COLO829 (cell line): Measurements from ENCODE around the gene BPIFB6.

ENCODE experiments used
- DNase-seq: peaks from one replicate; pipeline ENCODE4 v3.0.0; 2012; ENCODE audit warnings: low spot score

Gene BPIFB6

DNA sequence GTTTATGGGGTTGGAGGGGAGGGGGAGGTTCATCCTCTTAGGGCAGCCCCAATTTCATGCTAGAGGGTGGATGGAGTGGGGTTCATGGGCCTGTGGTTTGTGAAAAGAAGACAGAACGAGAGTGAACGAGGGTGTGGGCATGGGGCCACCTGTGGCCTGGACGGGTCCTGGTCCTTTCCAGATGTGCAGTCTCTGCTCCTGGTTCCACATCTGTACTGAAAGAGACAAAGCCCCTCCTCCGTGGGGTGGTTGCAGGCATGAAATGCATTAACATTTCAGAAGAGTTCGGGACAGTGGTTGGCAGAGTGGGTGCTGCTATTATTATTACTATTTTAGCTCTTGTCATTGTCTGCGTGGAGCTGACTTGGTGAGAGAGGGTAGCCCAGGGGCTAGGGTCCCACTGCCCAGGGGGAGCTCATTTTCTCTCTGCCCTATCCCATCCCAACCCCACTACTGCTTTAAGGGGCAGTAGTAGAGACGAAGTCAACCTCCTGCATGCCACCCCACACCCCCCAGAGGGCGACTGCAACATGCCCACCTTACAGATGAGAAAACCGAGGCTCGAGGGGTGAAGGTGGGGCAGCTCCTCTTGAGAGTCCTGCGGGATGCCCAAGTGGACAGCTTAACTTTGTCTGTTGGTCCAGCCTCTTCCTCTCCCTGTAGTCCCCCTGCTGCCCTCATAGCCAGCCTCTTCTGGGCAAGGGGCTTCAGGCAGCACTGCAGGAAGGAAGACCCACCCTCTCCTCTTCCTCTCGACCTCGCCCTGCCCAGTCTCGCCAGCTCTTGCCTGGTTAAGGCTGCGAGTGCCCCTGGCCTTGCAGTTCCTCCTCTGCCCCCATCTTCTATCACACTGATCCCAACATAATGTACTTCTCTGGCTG, 15.5 kb upstream of the BPIFB6 start:
- DNase-seq: no peak

DNA sequence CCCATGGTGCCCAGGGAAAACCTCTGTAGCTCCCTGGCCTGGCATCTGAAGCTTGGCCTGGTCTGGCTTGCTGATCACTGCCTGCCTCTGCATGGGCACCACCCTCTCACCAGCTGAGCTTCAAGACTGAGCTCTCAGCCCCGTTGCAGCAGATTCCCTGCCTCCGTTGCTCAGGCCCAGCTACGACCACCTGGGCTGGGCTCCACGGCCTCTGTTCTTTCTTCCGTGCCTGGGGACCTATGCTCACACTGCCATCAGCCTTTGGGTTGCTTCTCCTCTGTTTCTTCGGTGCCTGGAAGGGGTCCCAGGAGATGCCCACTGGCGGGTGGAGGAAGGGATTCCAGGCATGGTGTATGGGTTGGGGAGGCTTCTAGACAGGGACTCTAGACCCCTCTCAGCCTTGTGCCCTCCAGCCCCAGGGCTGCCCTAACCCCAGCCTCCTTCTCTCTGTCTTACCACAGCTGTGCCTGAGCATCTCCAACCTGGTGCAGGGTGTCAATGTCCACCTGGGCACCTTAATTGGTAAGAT, 14.8 kb upstream of the BPIFB6 start:
- DNase-seq: no peak

DNA sequence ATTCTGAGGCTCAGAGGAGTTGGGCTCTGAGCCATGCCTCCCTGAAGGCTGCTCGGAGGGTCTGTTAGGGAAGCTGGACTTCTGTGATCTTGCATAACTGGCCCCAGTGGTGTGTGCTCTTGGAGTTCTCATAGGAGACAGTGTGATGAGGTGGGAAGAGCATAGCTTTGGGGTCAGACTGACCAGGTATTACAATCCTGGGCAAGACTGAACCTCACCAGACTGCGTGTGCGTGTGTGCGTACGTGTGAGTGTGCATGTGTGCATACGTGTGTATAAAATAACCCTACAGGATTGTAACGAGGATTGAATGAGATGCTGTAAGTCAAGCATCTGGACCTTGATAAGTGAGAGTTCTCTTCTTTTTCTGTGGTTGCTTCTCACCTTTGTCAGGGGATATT, 13.9 kb upstream of the BPIFB6 start:
- no peak for DNase-seq

DNA sequence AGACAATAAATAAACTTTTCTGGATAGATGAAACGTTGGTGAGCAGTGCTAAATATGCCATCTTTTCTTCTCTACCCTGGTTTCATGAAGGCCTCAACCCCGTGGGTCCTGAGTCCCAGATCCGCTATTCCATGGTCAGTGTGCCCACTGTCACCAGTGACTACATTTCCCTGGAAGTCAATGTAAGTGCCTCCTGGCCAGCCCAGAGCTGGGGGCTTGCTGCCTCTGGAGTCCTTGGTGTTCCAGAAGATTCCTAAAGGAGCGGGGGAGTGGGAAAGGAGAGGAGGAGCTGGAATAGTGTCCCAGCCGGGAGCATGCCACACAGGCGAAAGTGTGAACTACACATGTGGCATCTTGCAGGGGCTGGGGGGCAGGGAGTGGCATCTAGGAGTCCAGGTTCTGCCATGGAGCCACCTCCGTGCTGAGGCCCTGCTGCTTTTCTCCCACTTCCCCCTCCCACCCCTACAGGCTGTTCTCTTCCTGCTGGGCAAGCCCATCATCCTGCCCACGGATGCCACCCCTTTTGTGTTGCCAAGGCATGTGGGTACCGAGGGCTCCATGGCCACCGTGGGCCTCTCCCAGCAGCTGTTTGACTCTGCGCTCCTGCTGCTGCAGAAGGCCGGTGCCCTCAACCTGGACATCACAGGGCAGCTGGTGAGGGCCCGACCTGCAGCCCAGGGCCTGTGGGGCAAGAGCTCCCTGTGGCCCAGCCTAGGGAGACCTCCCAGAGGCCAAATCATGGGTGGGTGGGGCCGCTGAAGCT, 13.1 kb upstream of the BPIFB6 start:
- no peak for DNase-seq

DNA sequence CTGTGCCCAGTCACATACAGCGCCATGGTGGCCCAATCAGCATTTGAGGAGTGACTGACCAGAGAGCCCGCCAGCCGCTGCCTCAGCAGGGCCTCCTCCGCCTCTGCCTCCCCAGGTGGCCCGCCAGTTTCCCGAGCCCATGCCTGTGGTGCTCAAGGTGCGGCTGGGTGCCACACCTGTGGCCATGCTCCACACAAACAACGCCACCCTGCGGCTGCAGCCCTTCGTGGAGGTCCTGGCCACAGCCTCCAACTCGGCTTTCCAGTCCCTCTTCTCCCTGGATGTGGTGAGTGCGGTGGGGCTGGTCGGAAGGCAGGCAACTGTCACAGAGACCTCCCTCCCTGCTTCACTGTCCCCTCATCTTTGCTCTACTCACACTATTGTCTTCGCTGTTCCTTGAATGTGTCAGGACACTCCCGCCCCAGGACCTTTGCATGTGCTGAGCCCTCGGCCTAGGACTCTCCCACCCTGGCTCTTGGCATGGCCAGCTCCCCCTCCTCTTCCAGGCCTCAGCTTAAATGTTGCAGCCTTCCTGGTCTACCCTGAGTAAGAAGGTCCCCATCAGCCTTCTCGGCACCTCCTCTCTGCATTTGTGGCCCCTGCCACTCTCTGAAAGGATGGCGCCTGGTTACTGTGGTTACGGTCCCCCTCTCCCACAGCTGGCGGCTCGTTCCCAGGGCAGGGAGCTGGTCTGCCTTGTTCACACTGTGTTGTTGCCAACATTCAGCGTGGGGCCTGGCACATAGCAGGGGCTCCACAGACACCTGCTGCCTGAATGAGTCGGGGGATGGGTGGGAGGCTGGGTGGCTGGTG, 11.8 kb upstream of the BPIFB6 start:
- DNase-seq: no peak

DNA sequence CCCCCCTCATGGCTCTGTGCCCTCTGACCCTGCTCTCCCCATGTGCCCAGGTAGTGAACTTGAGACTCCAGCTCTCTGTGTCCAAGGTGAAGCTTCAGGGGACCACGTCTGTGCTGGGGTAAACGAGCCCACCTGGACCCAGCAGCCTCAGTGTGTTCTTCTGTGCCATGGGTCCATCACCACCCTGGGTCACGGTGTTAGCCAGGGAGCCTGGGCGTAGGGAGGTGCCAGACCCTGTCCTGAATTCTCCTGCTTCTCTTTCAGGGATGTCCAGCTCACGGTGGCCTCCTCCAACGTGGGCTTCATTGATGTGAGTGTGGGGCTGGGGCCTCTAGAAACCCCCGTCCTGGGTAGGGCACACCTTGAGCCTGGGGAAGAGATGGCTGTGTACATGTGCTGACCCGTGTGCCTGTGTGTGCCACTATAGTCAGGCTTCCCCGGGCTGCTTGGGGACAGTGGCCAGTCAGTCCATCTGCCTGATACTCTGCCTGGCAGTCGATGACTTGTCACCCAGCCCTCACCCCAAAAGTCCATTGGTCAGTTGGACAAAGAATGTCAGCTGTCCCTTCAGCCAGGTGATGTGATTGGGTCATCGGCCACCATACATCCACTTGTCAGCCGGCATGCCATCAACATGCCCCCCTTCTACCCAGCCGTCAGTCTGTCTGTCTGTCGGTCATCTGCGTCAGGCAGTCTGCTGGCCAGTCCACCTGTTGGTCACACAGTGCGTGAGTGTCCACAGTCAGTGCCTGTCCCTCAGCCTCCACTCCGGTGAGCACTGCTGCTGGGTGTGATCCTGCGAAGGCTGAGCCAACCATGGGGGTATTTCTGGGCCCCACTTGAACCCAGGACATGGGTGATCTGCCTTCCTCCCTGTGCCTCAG, 10.9 kb upstream of the BPIFB6 start:
- DNase-seq: no peak

- no peak for DNase-seq
Measured at GRCh38 chr20:33021879-33022278, 9.6 kb upstream of the BPIFB6 start.

DNA sequence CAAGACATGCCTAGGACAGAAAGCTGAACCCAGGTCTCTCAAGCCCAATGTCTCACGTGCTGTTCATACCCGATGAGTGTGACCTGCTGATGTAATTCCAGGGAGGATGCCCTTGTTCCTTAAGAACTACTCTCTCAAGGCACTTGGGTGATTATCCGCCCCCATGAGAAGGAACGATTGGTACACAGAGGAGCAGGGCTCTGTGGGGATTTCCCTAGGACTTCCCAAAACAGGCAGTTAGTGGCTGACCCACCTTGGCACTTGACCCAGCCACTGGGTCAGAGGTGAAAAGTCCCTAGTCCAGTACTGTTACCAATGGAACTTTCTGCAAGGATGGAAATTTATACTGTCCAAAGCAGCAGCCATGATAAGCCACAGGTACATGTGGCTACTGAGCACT, 9.2 kb upstream of the BPIFB6 start:
- no peak for DNase-seq

DNA sequence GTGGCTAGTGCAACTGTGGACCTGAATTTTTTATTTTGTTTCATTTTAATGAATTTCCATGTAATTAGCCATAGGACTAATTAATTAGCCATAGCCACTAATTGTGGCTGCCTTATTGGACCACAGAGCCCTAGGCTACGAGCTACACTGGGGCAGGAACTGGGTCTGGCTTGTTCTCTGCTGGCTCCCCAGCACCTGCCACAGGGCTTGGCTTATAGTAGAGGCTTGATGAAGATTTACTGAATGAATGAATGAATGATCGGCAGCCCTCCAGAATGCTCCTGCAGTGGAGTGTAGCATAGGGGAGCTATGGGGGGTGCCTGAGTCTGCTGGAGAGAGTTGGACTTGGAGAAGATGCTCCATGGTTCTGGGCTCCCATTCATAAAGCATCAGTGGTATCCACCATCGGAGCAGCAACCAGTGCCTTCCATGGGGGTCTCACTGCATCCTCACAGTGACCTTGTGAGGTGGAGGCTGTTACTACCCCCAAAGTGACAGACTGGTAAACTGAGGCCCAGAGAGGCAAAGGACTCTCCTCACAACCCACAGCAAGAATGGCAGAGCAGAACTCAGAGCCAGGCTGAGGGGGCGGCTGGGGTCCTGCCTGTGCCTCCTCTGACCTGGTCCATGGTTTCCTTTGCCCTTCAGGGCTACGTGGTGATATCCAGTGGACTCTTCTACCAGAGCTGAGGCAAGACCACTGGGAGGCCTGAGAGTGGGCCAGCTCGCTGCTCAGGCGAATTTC, 8.6 kb upstream of the BPIFB6 start:
- no peak for DNase-seq

DNA sequence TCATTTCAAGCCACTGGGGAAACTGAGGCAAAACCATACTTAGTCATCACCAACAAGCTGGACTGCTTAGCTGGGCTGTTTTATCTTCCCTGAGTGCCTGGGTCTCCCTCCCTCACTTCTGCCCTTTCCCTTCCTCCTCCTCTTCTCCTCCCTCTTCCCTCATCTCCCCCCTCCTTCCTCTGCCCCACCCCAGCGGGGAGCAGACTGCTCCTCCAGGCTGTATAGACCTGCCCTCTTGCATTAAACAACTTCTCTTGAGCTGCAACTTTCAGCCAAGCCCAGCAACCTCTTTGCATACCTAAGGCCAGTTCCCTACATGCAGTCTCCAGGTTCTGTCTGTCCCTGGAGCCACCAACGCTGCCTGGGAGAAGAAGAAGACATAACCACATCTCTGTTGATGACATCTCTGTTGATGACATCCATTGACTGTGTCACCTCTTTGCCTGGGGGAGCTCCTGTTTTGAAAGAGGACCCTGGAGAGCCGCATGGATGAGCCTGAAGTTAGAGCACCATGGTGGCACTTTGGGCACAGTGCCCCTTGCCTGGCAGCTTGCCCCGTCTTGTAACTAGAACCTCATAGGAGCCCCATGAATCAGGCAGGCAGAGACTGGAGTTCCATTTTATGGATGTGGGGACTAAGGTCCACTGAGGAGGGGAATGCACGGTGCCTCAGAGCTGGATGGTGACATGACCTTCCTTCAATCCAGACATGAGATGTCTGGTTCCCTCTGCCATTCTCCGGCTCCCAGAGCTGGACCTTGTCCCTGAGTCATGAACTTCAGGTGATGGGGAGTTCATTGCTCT, 7.8 kb upstream of the BPIFB6 start:
- DNase-seq: no peak

GRCh38 chr20:33024243-33024560, 7.2 kb upstream of the BPIFB6 start:
- DNase-seq: no peak

- DNase-seq: no peak
Measured at GRCh38 chr20:33024609-33025317, 6.7 kb upstream of the BPIFB6 start.

DNA sequence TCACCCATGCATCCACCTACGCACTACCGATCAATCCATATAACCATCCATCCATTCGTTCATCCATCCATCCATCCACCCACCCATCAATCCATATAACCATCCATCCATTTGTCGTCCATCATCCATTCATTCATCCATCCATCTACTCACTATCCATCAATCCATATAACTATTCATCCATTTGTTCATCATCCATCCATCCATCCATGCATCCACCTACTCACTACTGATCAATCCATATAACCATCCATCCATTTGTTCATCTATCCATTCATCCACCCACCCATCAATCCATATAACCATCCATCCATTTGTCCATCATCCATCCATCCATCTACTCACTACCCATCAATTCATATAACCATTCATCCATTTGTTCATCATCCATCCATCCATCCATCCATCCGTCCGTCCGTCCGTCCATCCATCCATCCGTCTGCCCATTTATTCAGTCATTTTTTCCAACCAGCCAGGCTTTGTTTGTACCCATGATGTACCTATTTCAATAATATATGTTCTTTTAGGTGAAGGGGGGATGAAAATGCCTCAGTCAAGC, 6.1 kb upstream of the BPIFB6 start:
- DNase-seq: no peak

DNA sequence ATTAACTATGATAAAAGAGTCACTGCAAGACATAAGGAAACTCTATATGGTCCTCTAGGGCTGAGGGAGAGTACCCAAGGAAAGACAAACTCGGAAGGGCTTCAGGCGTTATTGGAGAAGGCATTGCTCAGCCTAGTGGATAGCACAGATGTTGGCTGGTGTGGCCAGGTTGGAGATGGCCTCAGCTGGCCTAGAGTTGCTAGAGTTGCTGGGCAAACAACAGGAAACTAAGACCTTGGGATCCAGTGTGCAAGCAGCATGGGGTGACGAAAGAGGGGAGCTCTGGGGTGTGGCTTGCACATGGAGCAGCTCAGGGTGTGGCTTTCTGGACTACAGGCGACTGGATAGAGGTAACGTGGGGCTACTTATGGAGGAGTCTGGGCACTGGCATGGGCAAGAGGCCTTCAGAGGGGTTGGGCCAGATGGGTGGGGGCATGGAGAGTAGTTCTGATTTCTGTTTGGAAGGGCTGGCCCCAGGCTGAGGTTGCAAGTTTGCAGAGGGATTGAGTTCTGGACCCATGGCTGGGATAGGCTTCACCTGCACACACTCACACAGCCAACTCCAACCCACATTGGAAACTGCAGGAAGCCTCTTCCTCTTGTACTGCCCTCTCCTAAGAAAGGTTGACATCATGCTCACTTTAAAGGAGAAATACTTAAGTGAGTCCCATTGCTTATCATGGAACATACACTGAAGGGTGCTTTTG, 5.2 kb upstream of the BPIFB6 start:
- DNase-seq: no peak

DNA sequence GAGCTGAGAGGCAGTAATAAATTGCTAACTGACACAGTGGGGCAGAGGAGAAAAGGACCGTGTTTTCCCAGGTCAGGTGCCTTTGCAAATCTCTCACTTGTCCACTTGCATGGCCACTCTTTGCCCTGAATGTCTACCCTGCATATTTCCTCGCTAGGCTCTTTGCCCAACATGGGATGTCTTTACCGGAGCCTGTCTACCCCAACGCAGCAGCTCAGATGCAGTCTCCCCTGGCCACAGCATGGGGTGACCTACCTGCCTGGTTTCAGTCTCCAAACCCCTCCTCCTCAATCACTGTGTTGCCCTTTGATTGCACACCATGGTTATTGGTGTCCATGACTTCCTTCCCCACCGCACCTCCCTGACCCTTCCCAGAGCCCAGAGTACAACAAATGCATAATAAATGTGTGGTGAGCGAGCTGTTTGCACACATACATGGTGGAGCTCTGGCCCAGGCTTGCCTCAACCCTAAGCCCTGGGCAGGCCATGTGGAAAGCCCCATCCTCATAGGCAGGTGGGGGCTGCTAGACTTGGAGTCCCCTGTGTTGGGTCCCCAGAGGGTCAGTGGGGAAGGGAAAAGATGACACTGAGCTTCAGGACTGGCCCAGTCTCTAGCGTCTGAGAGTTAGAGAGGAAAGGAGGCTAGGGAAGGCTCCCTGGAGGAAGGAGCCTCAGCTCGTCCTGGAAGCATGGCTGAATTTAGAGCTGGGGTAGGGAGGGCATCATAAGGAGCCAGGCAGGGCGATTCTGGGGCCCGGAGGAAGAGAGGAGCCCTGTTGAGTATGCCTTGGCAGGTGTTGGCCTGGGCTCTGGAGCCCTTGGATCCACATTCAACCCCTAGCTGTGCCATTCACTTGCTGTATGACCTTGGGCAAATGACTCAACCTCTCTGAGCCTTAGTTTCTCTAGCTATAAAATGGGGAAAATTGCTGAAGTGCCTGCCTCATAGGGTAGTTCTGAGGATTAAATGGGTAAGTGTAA, 4.4 kb upstream of the BPIFB6 start:
- no peak for DNase-seq

DNA sequence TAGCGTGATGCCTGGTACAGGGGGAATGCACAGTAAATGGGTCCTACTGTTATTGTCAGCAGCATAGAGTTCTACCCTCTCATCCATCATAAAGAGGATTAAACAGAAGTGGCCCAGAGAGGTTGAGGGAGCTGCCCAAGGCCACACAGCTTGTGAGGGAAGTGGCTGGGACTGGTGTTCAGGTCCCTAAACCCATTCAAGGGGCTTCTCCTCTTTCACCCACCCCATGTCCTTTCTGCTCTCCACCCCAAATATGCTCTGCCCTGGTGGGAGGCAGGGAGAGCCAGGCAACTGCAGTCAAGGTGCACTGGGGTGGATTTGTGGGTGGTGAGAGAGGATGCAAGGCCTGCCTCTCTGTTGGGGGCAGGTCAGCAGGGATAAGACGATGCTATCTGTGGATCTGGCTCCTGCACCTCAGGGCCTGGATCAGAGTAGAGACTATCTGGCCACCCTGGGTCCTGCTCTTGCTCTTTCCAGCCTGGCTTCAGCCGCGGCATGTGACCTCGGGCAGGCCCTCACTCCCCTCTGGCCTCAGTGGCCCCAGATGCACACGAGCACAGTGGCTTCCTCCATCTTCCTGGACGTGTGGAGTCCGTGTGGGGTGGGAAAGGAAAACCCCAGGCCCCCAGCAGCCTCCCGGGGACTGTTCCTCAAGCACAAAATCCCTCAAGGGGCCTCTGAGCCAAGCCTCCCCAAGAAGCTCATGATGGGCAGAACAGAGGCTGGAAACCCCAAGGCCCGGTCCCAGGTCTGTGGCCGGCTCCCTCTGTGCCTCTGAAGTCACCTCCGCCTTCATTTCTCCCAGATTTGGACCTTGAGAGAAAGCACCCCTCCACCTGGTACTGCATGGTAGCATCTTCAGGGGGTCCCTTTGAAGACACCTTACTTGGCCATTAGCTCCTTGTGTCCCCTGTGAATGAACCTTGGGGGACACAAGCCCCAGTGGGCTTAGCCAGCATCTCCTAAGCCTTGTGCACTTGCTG, 3.4 kb upstream of the BPIFB6 start:
- no peak for DNase-seq
